Liver (tissue), 3 donors: ENCODE measurements around the gene TMEM266.

ENCODE experiments used
- GABPA ChIP-seq, 2 donors: IDR thresholded peaks in 1 of 2; conservative IDR thresholded peaks in 1 of 2; 2 replicates each; pipeline ENCODE4 v1.6.1; 2016; ENCODE audit warnings: antibody characterized with exemption in 2 of 2, mild to moderate bottlenecking in 1 of 2, moderate library complexity in 1 of 2
- JUND ChIP-seq, 2 donors: IDR thresholded peaks; 2 replicates each; pipeline ENCODE4 v1.6.1; 2016; ENCODE audit warnings: antibody characterized with exemption in 2 of 2
- RAD21 ChIP-seq, 2 donors: IDR thresholded peaks; 2 replicates each; pipeline ENCODE4 v1.6.1; 2016; ENCODE audit warnings: antibody characterized with exemption in 2 of 2, mild to moderate bottlenecking in 2 of 2
- RXRA ChIP-seq, 2 donors: IDR thresholded peaks; 2 replicates each; pipeline ENCODE4 v1.6.1; 2017 to 2018; ENCODE audit warnings: antibody characterized with exemption in 2 of 2, mild to moderate bottlenecking in 1 of 2
- SP1 ChIP-seq: IDR thresholded peaks from 2 replicates; pipeline ENCODE4 v1.6.1; 2018; ENCODE audit warnings: antibody characterized with exemption, mild to moderate bottlenecking
- TAF1 ChIP-seq: conservative IDR thresholded peaks from 2 replicates; pipeline ENCODE4 v1.6.1; 2016; ENCODE audit warnings: antibody characterized with exemption, mild to moderate bottlenecking
- TF ChIP-seq, protein P1 (sequence below): fragments of 150-350 bp; IDR thresholded peaks from 2 replicates; pipeline ENCODE4 v1.5.1; 2017; ENCODE audit warnings: improper control_type of control experiment, low read depth, low read length; ENCODE audit not compliant: missing input control
- TF ChIP-seq, protein P2 (sequence below): IDR thresholded peaks from 2 replicates; pipeline ENCODE4 v1.6.1; 2016; ENCODE audit warnings: antibody characterized with exemption
- TF ChIP-seq, protein P3 (sequence below): IDR thresholded peaks from 2 replicates; pipeline ENCODE4 v1.6.1; 2016; ENCODE audit warnings: antibody characterized with exemption
- TF ChIP-seq, protein P4 (sequence below): IDR thresholded peaks from 2 replicates; pipeline ENCODE4 v1.6.1; 2016; ENCODE audit warnings: antibody characterized with exemption, mild to moderate bottlenecking
- donor health status: healthy.
- donor health status: healthy.

DNA sequence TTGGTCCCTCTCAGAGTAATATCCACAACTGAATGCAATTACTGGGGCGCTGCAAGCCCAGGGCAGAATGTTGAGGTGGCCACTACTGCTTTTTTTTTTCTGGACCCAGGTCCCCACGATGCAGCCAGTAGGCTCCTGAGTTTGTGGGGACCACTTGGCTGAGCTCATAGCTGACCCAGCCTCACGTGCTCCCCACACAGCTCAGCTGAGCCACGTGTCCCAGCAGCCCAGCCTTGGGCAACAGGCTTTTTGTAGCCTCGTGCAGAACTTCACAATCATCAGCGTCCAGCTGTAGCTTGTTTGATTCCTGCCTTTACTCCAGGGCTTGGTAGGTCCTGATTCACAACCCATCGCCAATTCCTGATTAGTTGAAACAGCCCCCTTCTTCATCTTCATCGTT, 134.1 kb downstream of the TMEM266 start:
- TF ChIP-seq, protein P1, sequence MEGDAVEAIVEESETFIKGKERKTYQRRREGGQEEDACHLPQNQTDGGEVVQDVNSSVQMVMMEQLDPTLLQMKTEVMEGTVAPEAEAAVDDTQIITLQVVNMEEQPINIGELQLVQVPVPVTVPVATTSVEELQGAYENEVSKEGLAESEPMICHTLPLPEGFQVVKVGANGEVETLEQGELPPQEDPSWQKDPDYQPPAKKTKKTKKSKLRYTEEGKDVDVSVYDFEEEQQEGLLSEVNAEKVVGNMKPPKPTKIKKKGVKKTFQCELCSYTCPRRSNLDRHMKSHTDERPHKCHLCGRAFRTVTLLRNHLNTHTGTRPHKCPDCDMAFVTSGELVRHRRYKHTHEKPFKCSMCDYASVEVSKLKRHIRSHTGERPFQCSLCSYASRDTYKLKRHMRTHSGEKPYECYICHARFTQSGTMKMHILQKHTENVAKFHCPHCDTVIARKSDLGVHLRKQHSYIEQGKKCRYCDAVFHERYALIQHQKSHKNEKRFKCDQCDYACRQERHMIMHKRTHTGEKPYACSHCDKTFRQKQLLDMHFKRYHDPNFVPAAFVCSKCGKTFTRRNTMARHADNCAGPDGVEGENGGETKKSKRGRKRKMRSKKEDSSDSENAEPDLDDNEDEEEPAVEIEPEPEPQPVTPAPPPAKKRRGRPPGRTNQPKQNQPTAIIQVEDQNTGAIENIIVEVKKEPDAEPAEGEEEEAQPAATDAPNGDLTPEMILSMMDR, result no peak
- TF ChIP-seq, protein P2, sequence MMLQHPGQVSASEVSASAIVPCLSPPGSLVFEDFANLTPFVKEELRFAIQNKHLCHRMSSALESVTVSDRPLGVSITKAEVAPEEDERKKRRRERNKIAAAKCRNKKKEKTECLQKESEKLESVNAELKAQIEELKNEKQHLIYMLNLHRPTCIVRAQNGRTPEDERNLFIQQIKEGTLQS, result no peak
- TF ChIP-seq, protein P3, sequence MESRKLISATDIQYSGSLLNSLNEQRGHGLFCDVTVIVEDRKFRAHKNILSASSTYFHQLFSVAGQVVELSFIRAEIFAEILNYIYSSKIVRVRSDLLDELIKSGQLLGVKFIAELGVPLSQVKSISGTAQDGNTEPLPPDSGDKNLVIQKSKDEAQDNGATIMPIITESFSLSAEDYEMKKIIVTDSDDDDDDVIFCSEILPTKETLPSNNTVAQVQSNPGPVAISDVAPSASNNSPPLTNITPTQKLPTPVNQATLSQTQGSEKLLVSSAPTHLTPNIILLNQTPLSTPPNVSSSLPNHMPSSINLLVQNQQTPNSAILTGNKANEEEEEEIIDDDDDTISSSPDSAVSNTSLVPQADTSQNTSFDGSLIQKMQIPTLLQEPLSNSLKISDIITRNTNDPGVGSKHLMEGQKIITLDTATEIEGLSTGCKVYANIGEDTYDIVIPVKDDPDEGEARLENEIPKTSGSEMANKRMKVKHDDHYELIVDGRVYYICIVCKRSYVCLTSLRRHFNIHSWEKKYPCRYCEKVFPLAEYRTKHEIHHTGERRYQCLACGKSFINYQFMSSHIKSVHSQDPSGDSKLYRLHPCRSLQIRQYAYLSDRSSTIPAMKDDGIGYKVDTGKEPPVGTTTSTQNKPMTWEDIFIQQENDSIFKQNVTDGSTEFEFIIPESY, result no peak
- TF ChIP-seq JUND (IDR thresholded peaks at IDR 0.05) (no peak), TAF1 (no peak), GABPA (IDR thresholded peaks at IDR 0.05 in 1 of 2, conservative IDR thresholded peaks at IDR 0.05 in 1 of 2) (no peak), RXRA (IDR thresholded peaks at IDR 0.05) (no peak), RAD21 (IDR thresholded peaks at IDR 0.05) (no peak), SP1 (no peak)
- TF ChIP-seq, protein P4, sequence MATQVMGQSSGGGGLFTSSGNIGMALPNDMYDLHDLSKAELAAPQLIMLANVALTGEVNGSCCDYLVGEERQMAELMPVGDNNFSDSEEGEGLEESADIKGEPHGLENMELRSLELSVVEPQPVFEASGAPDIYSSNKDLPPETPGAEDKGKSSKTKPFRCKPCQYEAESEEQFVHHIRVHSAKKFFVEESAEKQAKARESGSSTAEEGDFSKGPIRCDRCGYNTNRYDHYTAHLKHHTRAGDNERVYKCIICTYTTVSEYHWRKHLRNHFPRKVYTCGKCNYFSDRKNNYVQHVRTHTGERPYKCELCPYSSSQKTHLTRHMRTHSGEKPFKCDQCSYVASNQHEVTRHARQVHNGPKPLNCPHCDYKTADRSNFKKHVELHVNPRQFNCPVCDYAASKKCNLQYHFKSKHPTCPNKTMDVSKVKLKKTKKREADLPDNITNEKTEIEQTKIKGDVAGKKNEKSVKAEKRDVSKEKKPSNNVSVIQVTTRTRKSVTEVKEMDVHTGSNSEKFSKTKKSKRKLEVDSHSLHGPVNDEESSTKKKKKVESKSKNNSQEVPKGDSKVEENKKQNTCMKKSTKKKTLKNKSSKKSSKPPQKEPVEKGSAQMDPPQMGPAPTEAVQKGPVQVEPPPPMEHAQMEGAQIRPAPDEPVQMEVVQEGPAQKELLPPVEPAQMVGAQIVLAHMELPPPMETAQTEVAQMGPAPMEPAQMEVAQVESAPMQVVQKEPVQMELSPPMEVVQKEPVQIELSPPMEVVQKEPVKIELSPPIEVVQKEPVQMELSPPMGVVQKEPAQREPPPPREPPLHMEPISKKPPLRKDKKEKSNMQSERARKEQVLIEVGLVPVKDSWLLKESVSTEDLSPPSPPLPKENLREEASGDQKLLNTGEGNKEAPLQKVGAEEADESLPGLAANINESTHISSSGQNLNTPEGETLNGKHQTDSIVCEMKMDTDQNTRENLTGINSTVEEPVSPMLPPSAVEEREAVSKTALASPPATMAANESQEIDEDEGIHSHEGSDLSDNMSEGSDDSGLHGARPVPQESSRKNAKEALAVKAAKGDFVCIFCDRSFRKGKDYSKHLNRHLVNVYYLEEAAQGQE, result no peak
